HepG2 (cell line): ENCODE measurements around the gene HYAL2. TPM values are rescaled to one million over a fixed set of nuclear protein-coding genes. Genes with fewer than 3 reads are reported as not detected.
A peak's percentile ranks its signal among the peaks of the same experiment; 100 is the strongest.

Experiments
- BORCS8-MEF2B ChIP-seq: sonication (generic); formaldehyde crosslinking; IDR thresholded peaks from 2 replicates; pipeline ENCODE4 v1.8.0; 2022; ENCODE audit warnings: mild to moderate bottlenecking, missing genetic modification reagents
- DMAP1 ChIP-seq: IDR thresholded peaks from 2 replicates; pipeline ENCODE4 v1.6.1; 2016
- FLYWCH1 ChIP-seq: sonication (generic); formaldehyde crosslinking; IDR thresholded peaks from 2 replicates; pipeline ENCODE4 v1.8.1; 2023; ENCODE audit warnings: mild to moderate bottlenecking, missing genetic modification reagents
- FOSL1 ChIP-seq: sonication (generic); formaldehyde crosslinking; IDR thresholded peaks from 2 replicates; pipeline ENCODE4 v1.9.0; 2021; ENCODE audit warnings: missing genetic modification reagents, borderline replicate concordance
- GABPB1 ChIP-seq: IDR thresholded peaks from 2 replicates; pipeline ENCODE4 v1.6.1; 2016; ENCODE audit warnings: mild to moderate bottlenecking, missing genetic modification reagents, moderate library complexity, missing compliant biosample characterization
- KDM3A ChIP-seq: IDR thresholded peaks from 2 replicates; pipeline ENCODE4 v1.6.1; 2018; ENCODE audit warnings: low read depth, missing compliant biosample characterization
- KMT2A ChIP-seq: sonication (generic); formaldehyde crosslinking; IDR thresholded peaks from 2 replicates; pipeline ENCODE4 v1.4.0; 2020; ENCODE audit warnings: missing genetic modification reagents
- PRPF4 ChIP-seq: fragments of 200-400 bp; formaldehyde crosslinking; IDR thresholded peaks from 2 replicates; pipeline ENCODE4 v1.6.1; 2016; ENCODE audit warnings: low read length, low read depth; ENCODE audit not compliant: poor library complexity, severe bottlenecking
- RFX1 ChIP-seq: fragments of 450-650 bp; IDR thresholded peaks from 2 replicates; pipeline ENCODE4 v1.6.1; 2017
- SNAPC2 ChIP-seq: sonication (generic); formaldehyde crosslinking; IDR thresholded peaks from 2 replicates; pipeline ENCODE4 v1.8.1; 2022; ENCODE audit warnings: mild to moderate bottlenecking, missing genetic modification reagents
- SP2 ChIP-seq: sonication (generic); formaldehyde crosslinking; IDR thresholded peaks from 2 replicates; pipeline ENCODE4 v1.5.1; 2020; ENCODE audit warnings: mild to moderate bottlenecking, missing genetic modification reagents
- SYNCRIP ChIP-seq: fragments of 200-400 bp; formaldehyde crosslinking; IDR thresholded peaks from 2 replicates; pipeline ENCODE4 v1.6.1; 2018; ENCODE audit warnings: mild to moderate bottlenecking, low read depth, low read length; ENCODE audit not compliant: insufficient read depth
- ZBTB38 ChIP-seq: sonication (generic); formaldehyde crosslinking; IDR thresholded peaks from 2 replicates; pipeline ENCODE4 v1.5.1; 2020; ENCODE audit warnings: mild to moderate bottlenecking, missing genetic modification reagents
- ZEB1 ChIP-seq: IDR thresholded peaks from 2 replicates; pipeline ENCODE4 v1.6.1; 2012; ENCODE audit warnings: mild to moderate bottlenecking, low read depth, inconsistent platforms; ENCODE audit not compliant: insufficient replicate concordance
- ZFP41 ChIP-seq: sonication (generic); formaldehyde crosslinking; IDR thresholded peaks from 2 replicates; pipeline ENCODE4 v1.4.0; 2020; ENCODE audit warnings: mild to moderate bottlenecking, missing genetic modification reagents, borderline replicate concordance
- ZKSCAN8 ChIP-seq: IDR thresholded peaks from 2 replicates; pipeline ENCODE4 v1.6.1; 2016; ENCODE audit warnings: borderline replicate concordance, missing genetic modification reagents, missing compliant biosample characterization
- ZNF138 ChIP-seq: sonication (generic); formaldehyde crosslinking; IDR thresholded peaks from 2 replicates; pipeline ENCODE4 v1.5.0; 2020; ENCODE audit warnings: mild to moderate bottlenecking, low read depth, missing genetic modification reagents
- ZNF335 ChIP-seq: sonication (generic); formaldehyde crosslinking; IDR thresholded peaks from 2 replicates; pipeline ENCODE4 v1.4.0; 2020; ENCODE audit warnings: missing genetic modification reagents
- ZNF354B ChIP-seq: sonication (generic); formaldehyde crosslinking; IDR thresholded peaks from 2 replicates; pipeline ENCODE4 v1.8.0; 2022; ENCODE audit warnings: mild to moderate bottlenecking, missing genetic modification reagents
- ZNF589 ChIP-seq: sonication (generic); formaldehyde crosslinking; conservative IDR thresholded peaks from 2 replicates; pipeline ENCODE4 v1.8.0; 2022; ENCODE audit warnings: mild to moderate bottlenecking, moderate library complexity, missing genetic modification reagents
- ZNF703 ChIP-seq: sonication (generic); formaldehyde crosslinking; IDR thresholded peaks from 2 replicates; pipeline ENCODE4 v1.5.1; 2020; ENCODE audit warnings: missing genetic modification reagents, mild to moderate bottlenecking, moderate library complexity, borderline replicate concordance
- polyA plus RNA-seq, 8 experiments: library from polyadenylated mRNA; depleted of rRNA in 3 of 8; stranded (reverse) in 7 of 8; unstranded in 1 of 8; fragments of >200 nt; fragmentation: Illumina TruSeq in 4 of 8; extraction: Trizol in 4 of 8; gene quantifications; 2 replicates each; pipeline versions ENCODE4 v1.2.1 to v1.2.3, GENCODE V29; 2011 to 2016; ENCODE audit warnings: low read depth in 4 of 8, missing spikeins in 1 of 8, mixed read lengths in 1 of 8; ENCODE audit not compliant: insufficient read depth in 1 of 8
- total RNA-seq, 5 experiments: library from RNA; depleted of rRNA; stranded (reverse); fragments of >200 nt; fragmentation: Illumina TruSeq; extraction: Trizol; gene quantifications; 2 replicates each; pipeline ENCODE4 v1.2.3, GENCODE V29; 2016; ENCODE audit warnings: low read depth in 1 of 5
- TF ChIP-seq, protein P1 (sequence below), 2 experiments: sonication (generic) in 1 of 2; formaldehyde crosslinking in 1 of 2; IDR thresholded peaks; 2 replicates each; pipeline versions ENCODE4 v1.4.0 to v1.6.1; 2018 to 2020; ENCODE audit warnings: missing genetic modification reagents in 2 of 2, borderline replicate concordance in 1 of 2, low read depth in 1 of 2, mild to moderate bottlenecking in 1 of 2, missing biosample characterization in 1 of 2
- TF ChIP-seq, protein P2 (sequence below): sonication (generic); formaldehyde crosslinking; IDR thresholded peaks from 2 replicates; pipeline ENCODE4; 2020; ENCODE audit warnings: missing genetic modification reagents, mild to moderate bottlenecking, borderline replicate concordance
- TF ChIP-seq, protein P3 (sequence below): sonication (generic); formaldehyde crosslinking; IDR thresholded peaks from 2 replicates; pipeline ENCODE4 v1.5.0; 2020; ENCODE audit warnings: mild to moderate bottlenecking, missing genetic modification reagents

HYAL2 gene
- total and polyA plus RNA-seq, 2 of the 13 experiments (the other 11 are each of a cell fraction or from before 2014, with no cell fraction given): 76.2 to 102 TPM

DNA sequence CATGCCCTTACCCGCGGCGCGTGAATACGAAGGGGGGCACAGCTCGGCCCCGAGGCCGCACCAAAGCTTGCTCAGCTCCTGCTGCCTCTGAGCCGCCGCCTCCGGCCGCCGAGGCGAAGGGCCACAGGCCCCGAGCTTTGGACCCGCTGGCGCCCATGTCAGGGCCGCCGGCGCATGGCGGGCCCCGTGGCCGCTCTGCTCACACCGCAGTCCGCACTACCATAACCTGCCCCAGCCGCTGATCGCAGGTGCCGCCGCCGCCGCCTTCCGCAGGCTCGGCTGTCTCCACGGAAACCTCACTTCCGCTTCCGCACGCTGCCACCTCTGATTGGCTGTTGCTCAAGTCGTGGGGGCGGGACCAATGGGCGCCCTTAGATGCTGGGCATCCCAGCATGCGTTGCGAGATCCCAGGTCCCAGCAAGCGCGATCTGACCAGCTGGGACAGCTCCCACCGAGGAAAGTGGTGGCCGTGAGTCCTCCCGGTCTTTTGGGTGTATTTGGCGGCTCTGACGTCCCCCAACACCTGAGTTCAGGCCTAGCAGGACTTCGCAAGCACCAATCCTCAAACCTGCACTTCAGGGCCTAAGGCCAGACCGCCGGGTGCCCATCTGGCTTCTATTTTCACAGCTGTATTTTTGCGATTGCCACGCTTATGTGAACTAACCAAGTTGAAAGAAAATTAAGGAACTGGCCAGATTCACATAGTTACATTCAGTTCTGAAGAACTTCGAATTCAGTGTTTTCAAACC is 5.6 kb upstream of the HYAL2 start, which contains the start of gene TUSC2 (continued):
- TF ChIP-seq ZFP41 (CRISPR knock-in tag) (no peak), FOSL1 (no peak), SP2 (CRISPR knock-in tag) (peak; percentile 91), ZBTB38 (CRISPR knock-in tag) (peak; percentile 49; the same call in 1 of the 2 replicates), ZNF335 (CRISPR knock-in tag) (no peak), KMT2A (CRISPR knock-in tag) (peak; percentile 91; the same call in 1 of the 2 replicates), DMAP1 (CRISPR knock-in tag) (peak; percentile 52), ZEB1 (no peak), RFX1 (no peak; the same call in 1 of the 2 replicates), ZNF138 (no peak), FLYWCH1 (CRISPR knock-in tag) (no peak), KDM3A (peak; percentile 74; the same call in 1 of the 2 replicates), SYNCRIP (no peak), ZNF354B (CRISPR knock-in tag) (no peak), ZKSCAN8 (CRISPR knock-in tag) (no peak; the same call in 1 of the 2 replicates), PRPF4 (no peak), ZNF703 (no peak), ZNF589 (CRISPR knock-in tag) (no peak), BORCS8-MEF2B (peak; percentile 33; the same call in 1 of the 2 replicates), GABPB1 (CRISPR knock-in tag) (peak; percentile 99), SNAPC2 (CRISPR knock-in tag) (no peak)
- TF ChIP-seq, protein P1, sequence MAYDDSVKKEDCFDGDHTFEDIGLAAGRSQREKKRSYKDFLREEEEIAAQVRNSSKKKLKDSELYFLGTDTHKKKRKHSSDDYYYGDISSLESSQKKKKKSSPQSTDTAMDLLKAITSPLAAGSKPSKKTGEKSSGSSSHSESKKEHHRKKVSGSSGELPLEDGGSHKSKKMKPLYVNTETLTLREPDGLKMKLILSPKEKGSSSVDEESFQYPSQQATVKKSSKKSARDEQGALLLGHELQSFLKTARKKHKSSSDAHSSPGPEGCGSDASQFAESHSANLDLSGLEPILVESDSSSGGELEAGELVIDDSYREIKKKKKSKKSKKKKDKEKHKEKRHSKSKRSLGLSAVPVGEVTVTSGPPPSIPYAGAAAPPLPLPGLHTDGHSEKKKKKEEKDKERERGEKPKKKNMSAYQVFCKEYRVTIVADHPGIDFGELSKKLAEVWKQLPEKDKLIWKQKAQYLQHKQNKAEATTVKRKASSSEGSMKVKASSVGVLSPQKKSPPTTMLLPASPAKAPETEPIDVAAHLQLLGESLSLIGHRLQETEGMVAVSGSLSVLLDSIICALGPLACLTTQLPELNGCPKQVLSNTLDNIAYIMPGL (CRISPR knock-in tag; IDR thresholded peaks at IDR 0.05; ENCODE audit: borderline replicate concordance in 1 of 2, low read depth in 1 of 2): peak in 1 of 2 experiments; percentile 58; a peak in 2 of 4 replicates
- TF ChIP-seq, protein P2, sequence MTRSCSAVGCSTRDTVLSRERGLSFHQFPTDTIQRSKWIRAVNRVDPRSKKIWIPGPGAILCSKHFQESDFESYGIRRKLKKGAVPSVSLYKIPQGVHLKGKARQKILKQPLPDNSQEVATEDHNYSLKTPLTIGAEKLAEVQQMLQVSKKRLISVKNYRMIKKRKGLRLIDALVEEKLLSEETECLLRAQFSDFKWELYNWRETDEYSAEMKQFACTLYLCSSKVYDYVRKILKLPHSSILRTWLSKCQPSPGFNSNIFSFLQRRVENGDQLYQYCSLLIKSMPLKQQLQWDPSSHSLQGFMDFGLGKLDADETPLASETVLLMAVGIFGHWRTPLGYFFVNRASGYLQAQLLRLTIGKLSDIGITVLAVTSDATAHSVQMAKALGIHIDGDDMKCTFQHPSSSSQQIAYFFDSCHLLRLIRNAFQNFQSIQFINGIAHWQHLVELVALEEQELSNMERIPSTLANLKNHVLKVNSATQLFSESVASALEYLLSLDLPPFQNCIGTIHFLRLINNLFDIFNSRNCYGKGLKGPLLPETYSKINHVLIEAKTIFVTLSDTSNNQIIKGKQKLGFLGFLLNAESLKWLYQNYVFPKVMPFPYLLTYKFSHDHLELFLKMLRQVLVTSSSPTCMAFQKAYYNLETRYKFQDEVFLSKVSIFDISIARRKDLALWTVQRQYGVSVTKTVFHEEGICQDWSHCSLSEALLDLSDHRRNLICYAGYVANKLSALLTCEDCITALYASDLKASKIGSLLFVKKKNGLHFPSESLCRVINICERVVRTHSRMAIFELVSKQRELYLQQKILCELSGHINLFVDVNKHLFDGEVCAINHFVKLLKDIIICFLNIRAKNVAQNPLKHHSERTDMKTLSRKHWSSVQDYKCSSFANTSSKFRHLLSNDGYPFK (CRISPR knock-in tag): peak; percentile 27; the same call in 1 of the 2 replicates
- TF ChIP-seq, protein P3, sequence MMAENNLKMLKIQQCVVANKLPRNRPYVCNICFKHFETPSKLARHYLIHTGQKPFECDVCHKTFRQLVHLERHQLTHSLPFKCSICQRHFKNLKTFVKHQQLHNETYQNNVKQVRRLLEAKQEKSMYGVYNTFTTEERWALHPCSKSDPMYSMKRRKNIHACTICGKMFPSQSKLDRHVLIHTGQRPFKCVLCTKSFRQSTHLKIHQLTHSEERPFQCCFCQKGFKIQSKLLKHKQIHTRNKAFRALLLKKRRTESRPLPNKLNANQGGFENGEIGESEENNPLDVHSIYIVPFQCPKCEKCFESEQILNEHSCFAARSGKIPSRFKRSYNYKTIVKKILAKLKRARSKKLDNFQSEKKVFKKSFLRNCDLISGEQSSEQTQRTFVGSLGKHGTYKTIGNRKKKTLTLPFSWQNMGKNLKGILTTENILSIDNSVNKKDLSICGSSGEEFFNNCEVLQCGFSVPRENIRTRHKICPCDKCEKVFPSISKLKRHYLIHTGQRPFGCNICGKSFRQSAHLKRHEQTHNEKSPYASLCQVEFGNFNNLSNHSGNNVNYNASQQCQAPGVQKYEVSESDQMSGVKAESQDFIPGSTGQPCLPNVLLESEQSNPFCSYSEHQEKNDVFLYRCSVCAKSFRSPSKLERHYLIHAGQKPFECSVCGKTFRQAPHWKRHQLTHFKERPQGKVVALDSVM (CRISPR knock-in tag): peak; percentile 48; the same call in 1 of the 2 replicates
